Gastrocnemius medialis (tissue), 4 donors: ENCODE measurements around the gene KANSL1.

Experiments used
- CTCF ChIP-seq, 5 experiments: fragments of 450-650 bp in 3 of 5; fragments of 200-600 bp in 2 of 5; sonication (generic) in 2 of 5; IDR thresholded peaks in 4 of 5; conservative IDR thresholded peaks in 1 of 5; 1 replicate in 4 of 5; 2 replicates in 1 of 5; pipeline ENCODE4 v1.5.1; 2016 to 2019; ENCODE audit warnings: antibody characterized with exemption in 5 of 5, mild to moderate bottlenecking in 3 of 5, moderate library complexity in 3 of 5
- POLR2A ChIP-seq, 2 donors: fragments of 450-650 bp; IDR thresholded peaks; one replicate each; pipeline ENCODE4 v1.6.1; 2017; ENCODE audit warnings: antibody characterized with exemption in 2 of 2, mild to moderate bottlenecking in 2 of 2, moderate library complexity in 2 of 2

GRCh38 chr17:45981306-45981705 is 211.9 kb downstream of the KANSL1 start:
- TF ChIP-seq CTCF (IDR thresholded peaks at IDR 0.05 in 4 of 5, conservative IDR thresholded peaks at IDR 0.05 in 1 of 5) (no peak), POLR2A (IDR thresholded peaks at IDR 0.05) (no peak)
